ENCODE results near the gene CYTH3.

- no peak for TF ChIP-seq POLR2A (IDR thresholded peaks at IDR 0.05; ENCODE audit: low read depth, low read length)
- TF ChIP-seq PAX5 (IDR thresholded peaks at IDR 0.05; ENCODE audit: insufficient read depth, low read length, severe bottlenecking): no peak
- no peak for TF ChIP-seq POLR2AphosphoS5 (IDR thresholded peaks at IDR 0.05; ENCODE audit: low read depth, low read length)
- TF ChIP-seq TAF1 (IDR thresholded peaks at IDR 0.05; ENCODE audit: low read depth, low read length): no peak
- TF ChIP-seq SPI1 (IDR thresholded peaks at IDR 0.05; ENCODE audit: low read depth, low read length): no peak
Observed at GRCh38 chr7:6142871-6143380, 129.5 kb downstream of the CYTH3 start.
